DOHH2 (cell line): ENCODE results near the gene GASK1A.
"Not testable (repeated sequence)": the region's sequence is repeated elsewhere in the genome, so short reads cannot be mapped to it uniquely, and the experiment has no call there.

Source experiments
- H3F3A ChIP-seq: fragments of 200-600 bp; sonication (generic), shearing (Covaris generic); 2 replicates; pipeline ENCODE4 v1.6.0; 2016; ENCODE audit warnings: antibody characterized with exemption, mild to moderate bottlenecking; ENCODE audit not compliant: control insufficient read depth, insufficient read depth
- H3K27ac ChIP-seq: fragments of 200-600 bp; sonication (generic); 2 replicates; pipeline ENCODE4 v1.5.1; 2014; ENCODE audit warnings: low read depth, mild to moderate bottlenecking, low read length, moderate library complexity
- H3K27me3 ChIP-seq: fragments of 200-600 bp; sonication (generic); 2 replicates; pipeline ENCODE4 v1.6.1; 2014; ENCODE audit warnings: mild to moderate bottlenecking, low read length, mixed read lengths; ENCODE audit not compliant: control insufficient read depth
- H3K36me3 ChIP-seq: fragments of 200-600 bp; sonication (generic); 2 replicates; pipeline ENCODE4 v1.6.1; 2014; ENCODE audit warnings: mild to moderate bottlenecking, low read length, moderate library complexity, mixed read lengths; ENCODE audit not compliant: control insufficient read depth
- H3K4me1 ChIP-seq: fragments of 200-600 bp; sonication (generic); 2 replicates; pipeline ENCODE4 v1.6.1; 2014; ENCODE audit warnings: mild to moderate bottlenecking, low read length, mixed read lengths; ENCODE audit not compliant: control insufficient read depth
- H3K4me2 ChIP-seq: fragments of 200-600 bp; sonication (generic); 2 replicates; pipeline ENCODE4 v1.6.0; 2014; ENCODE audit warnings: mild to moderate bottlenecking, low read length, moderate library complexity
- H3K4me3 ChIP-seq: fragments of 200-600 bp; sonication (generic); 2 replicates; pipeline ENCODE4 v1.5.1; 2014; ENCODE audit warnings: mild to moderate bottlenecking, low read length, mixed read lengths
- H3K79me2 ChIP-seq: fragments of 200-600 bp; sonication (generic); 2 replicates; pipeline ENCODE4 v1.6.1; 2014; ENCODE audit warnings: mild to moderate bottlenecking, low read length, mixed read lengths; ENCODE audit not compliant: control insufficient read depth
- H3K9me2 ChIP-seq: fragments of 200-600 bp; sonication (generic); replicated peaks from 2 replicates; pipeline ENCODE4 v1.6.1; 2014; ENCODE audit warnings: mild to moderate bottlenecking, low read length, mixed read lengths; ENCODE audit not compliant: control insufficient read depth
- H3K9me3 ChIP-seq: fragments of 200-600 bp; sonication (generic); 2 replicates; pipeline ENCODE4 v1.6.1; 2014; ENCODE audit warnings: antibody characterized with exemption, low read length, mixed read lengths; ENCODE audit not compliant: control insufficient read depth, insufficient read depth
- H4K20me1 ChIP-seq: fragments of 200-600 bp; sonication (generic); 2 replicates; pipeline ENCODE4 v1.6.0; 2014; ENCODE audit warnings: low read depth, mild to moderate bottlenecking, antibody characterized with exemption, low read length, moderate library complexity; ENCODE audit not compliant: control insufficient read depth, insufficient read depth
- EZH2phosphoT487 ChIP-seq: fragments of 200-600 bp; sonication (generic); IDR thresholded peaks from 2 replicates; pipeline ENCODE4 v1.6.1; 2017; ENCODE audit warnings: borderline replicate concordance, mild to moderate bottlenecking, antibody characterized with exemption, low read length, moderate library complexity, mixed read lengths
- TF ChIP-seq, protein P1 (sequence below): fragments of 200-600 bp; sonication (generic); IDR thresholded peaks from one replicate; pipeline ENCODE4 v1.5.1; 2014; ENCODE audit warnings: antibody characterized with exemption, mild to moderate bottlenecking, low read depth, low read length; ENCODE audit not compliant: poor library complexity, severe bottlenecking

Gene GASK1A

DNA sequence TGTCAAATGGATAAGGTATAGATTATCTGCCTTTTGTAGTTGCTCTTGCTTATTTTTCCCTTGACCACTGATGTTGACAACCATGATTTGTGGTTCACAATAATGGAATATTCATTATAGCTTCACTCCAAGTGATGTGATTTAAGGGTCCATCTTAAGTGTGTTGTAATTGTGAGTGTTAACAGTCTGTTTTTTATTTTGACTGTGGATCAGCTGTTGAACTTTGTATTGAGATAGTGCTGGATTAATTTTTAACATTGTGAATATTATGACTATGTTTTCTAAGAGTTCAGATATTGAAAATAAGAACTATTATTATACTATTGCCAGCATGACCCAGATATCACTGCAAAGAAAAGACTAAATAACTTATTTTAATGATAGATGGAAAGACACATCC is 8.6 kb upstream of the GASK1A start:
- H3K27ac ChIP-seq, result no peak overlapping the region
- H3K4me3 ChIP-seq, result no peak overlapping the region
- H3F3A ChIP-seq, result no peaks in the 10 kb centered on the region
- H3K79me2 ChIP-seq, result no peaks in the 10 kb centered on the region
- no peak for TF ChIP-seq EZH2phosphoT487
- TF ChIP-seq, protein P1, sequence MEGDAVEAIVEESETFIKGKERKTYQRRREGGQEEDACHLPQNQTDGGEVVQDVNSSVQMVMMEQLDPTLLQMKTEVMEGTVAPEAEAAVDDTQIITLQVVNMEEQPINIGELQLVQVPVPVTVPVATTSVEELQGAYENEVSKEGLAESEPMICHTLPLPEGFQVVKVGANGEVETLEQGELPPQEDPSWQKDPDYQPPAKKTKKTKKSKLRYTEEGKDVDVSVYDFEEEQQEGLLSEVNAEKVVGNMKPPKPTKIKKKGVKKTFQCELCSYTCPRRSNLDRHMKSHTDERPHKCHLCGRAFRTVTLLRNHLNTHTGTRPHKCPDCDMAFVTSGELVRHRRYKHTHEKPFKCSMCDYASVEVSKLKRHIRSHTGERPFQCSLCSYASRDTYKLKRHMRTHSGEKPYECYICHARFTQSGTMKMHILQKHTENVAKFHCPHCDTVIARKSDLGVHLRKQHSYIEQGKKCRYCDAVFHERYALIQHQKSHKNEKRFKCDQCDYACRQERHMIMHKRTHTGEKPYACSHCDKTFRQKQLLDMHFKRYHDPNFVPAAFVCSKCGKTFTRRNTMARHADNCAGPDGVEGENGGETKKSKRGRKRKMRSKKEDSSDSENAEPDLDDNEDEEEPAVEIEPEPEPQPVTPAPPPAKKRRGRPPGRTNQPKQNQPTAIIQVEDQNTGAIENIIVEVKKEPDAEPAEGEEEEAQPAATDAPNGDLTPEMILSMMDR, result no peak
- no peaks in the 10 kb centered on the region for H4K20me1 ChIP-seq
- no peaks in the 10 kb centered on the region for H3K36me3 ChIP-seq
- H3K27me3 ChIP-seq, result no peaks in the 10 kb centered on the region
- H3K9me3 ChIP-seq, result peaks cover 15% of the 10 kb centered on the region; the same call in 1 of the 2 replicates
- no peaks in the 10 kb centered on the region for H3K9me2 ChIP-seq
- no peaks in the 10 kb centered on the region for H3K4me1 ChIP-seq
- H3K4me2 ChIP-seq, result no peak overlapping the region

DNA sequence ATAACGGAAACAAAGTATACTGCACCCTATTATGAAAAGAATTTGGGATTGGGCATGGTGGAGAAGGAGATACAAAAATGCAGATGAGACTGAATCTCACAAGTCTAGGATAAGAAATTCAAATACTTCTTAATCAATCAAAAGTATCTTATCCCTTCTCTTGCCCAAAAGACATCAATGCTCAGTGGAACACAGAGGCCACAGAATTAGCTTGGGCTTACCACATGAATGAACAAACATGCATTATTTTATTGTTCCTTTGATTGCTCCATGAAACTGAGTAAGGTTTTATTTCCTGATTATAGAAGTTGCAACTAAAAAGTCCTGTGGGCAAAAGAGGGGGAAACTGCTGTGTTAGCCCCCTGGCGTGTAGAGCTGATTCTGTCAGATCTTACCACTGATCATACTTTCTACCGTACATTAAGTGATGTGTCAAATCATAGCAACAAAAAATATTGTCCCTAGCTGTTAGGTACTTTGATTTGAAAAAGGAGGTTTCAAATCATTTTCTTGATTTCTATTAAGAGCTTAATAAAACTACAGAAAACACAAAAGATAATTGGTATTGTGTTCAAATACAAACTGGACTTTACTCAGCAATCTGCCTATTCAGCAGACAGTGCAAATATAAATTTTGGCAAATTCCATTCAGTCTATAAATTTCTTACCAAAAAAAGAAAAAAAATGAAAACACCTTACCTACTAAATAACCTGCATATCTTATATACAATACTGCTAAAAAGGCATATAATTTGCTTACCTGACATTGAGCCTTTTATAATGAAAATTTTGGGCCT is 7.9 kb upstream of the GASK1A start:
- no peak overlapping the region for H3K27ac ChIP-seq
- H3K79me2 ChIP-seq, result no peaks in the 10 kb centered on the region
- H3K4me2 ChIP-seq, result no peak overlapping the region
- no peaks in the 10 kb centered on the region for H3K36me3 ChIP-seq
- no peaks in the 10 kb centered on the region for H3K4me1 ChIP-seq
- TF ChIP-seq, protein P1, result no peak
- no peak for TF ChIP-seq EZH2phosphoT487
- peaks cover 15% of the 10 kb centered on the region; the same call in 1 of the 2 replicates for H3K9me3 ChIP-seq
- H3K27me3 ChIP-seq, result no peaks in the 10 kb centered on the region
- no peaks in the 10 kb centered on the region for H3F3A ChIP-seq
- H3K4me3 ChIP-seq, result no peak overlapping the region
- H3K9me2 ChIP-seq, result no peaks in the 10 kb centered on the region
- H4K20me1 ChIP-seq, result no peaks in the 10 kb centered on the region

DNA sequence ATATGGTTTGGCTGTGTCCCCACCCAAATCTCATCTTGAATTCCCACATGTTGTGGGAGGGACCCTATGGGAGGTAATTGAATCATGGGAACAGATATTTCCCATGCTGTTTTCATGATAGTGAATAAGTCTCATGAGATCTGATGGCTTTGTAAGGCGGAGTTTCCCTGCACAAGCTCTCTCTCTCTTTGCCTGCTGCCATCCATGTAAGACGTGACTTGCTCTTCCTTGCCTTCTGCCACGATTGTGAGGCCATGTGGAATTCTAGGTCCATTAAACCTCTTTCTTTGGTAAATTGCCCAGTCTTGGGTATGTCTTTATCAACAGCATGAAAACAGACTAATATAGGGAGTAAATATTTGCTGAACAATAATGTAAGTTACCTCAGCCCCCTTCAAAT is 4.2 kb upstream of the GASK1A start:
- H3K9me3 ChIP-seq, result peaks cover 15% of the 10 kb centered on the region; the same call in 1 of the 2 replicates
- H3K36me3 ChIP-seq, H3K27me3 ChIP-seq, H3K9me2 ChIP-seq, H3K4me2 ChIP-seq, H3K4me1 ChIP-seq, H3F3A ChIP-seq, H3K27ac ChIP-seq, H3K4me3 ChIP-seq, H4K20me1 ChIP-seq, H3K79me2 ChIP-seq: not testable (repeated sequence)

DNA sequence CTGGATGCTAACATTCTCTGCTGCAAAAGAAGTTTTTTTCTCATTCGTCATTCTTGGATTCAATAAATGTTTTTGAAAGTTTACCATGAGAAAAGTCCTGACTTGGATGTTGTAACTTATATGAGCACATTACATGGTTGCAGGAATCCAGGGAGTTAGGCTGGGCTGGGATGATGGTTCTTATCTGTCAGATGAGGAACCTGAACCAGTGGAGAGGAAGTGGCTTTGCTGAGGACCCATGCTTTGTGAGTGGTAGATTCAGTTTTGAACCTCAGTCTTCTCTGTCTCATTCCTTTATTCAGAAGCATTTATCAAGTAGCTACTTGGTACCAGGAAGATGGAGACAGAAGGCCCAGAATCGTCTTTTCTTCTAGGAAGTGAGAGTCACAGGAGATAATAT is 3.7 kb upstream of the GASK1A start:
- no peaks in the 10 kb centered on the region for H3F3A ChIP-seq
- H4K20me1 ChIP-seq, result no peaks in the 10 kb centered on the region
- peaks cover 15% of the 10 kb centered on the region; the same call in 1 of the 2 replicates for H3K9me3 ChIP-seq
- H3K36me3 ChIP-seq, result no peaks in the 10 kb centered on the region
- no peaks in the 10 kb centered on the region for H3K79me2 ChIP-seq
- no peaks in the 10 kb centered on the region for H3K9me2 ChIP-seq
- TF ChIP-seq, protein P1, result no peak
- no peak for TF ChIP-seq EZH2phosphoT487
- H3K27me3 ChIP-seq, result no peaks in the 10 kb centered on the region
- no peak overlapping the region for H3K27ac ChIP-seq
- H3K4me2 ChIP-seq, result no peak overlapping the region
- no peaks in the 10 kb centered on the region for H3K4me1 ChIP-seq
- no peak overlapping the region for H3K4me3 ChIP-seq
